HepG2 (cell line): Measurements from ENCODE around the gene CKLF. TPM values are rescaled to one million over a fixed set of nuclear protein-coding genes. Genes with fewer than 3 reads are reported as not detected.

ENCODE experiments used
- BORCS8-MEF2B ChIP-seq: sonication (generic); formaldehyde crosslinking; IDR thresholded peaks from 2 replicates; pipeline ENCODE4 v1.8.0; 2022; ENCODE audit warnings: mild to moderate bottlenecking, missing genetic modification reagents
- GATAD2A ChIP-seq: IDR thresholded peaks from 2 replicates; pipeline ENCODE4 v1.6.1; 2016
- GPN1 ChIP-seq: sonication (generic); formaldehyde crosslinking; IDR thresholded peaks from 2 replicates; pipeline ENCODE4 v1.5.1; 2020; ENCODE audit warnings: missing genetic modification reagents, borderline replicate concordance
- HOXA7 ChIP-seq: sonication (generic); formaldehyde crosslinking; IDR thresholded peaks from 2 replicates; pipeline ENCODE4 v1.8.1; 2022; ENCODE audit warnings: mild to moderate bottlenecking, missing genetic modification reagents, moderate library complexity
- JUND ChIP-seq: sonication (generic); formaldehyde crosslinking; IDR thresholded peaks from 2 replicates; pipeline ENCODE4 v1.8.0; 2022; ENCODE audit warnings: mild to moderate bottlenecking, missing genetic modification reagents
- LCORL ChIP-seq, 2 experiments: fragments of 450-650 bp in 1 of 2; sonication (generic) in 1 of 2; formaldehyde crosslinking in 1 of 2; IDR thresholded peaks; 2 replicates each; pipeline versions ENCODE4 v1.5.0 to v1.6.1; 2017 to 2020; ENCODE audit warnings: antibody characterized with exemption in 1 of 2, missing genetic modification reagents in 1 of 2
- MAFG ChIP-seq: sonication (generic); formaldehyde crosslinking; IDR thresholded peaks from 2 replicates; pipeline ENCODE4 v1.5.1; 2020; ENCODE audit warnings: mild to moderate bottlenecking, missing genetic modification reagents
- NFKBIZ ChIP-seq: IDR thresholded peaks from 2 replicates; pipeline ENCODE4 v1.6.1; 2018; ENCODE audit warnings: missing genetic modification reagents, missing compliant biosample characterization
- NKX3-1 ChIP-seq: sonication (generic); formaldehyde crosslinking; IDR thresholded peaks from 2 replicates; pipeline ENCODE4 v1.5.0; 2020; ENCODE audit warnings: missing genetic modification reagents
- RAD21 ChIP-seq: fragments of 450-650 bp; formaldehyde crosslinking; IDR thresholded peaks from 2 replicates; pipeline ENCODE4 v1.5.0; 2020; ENCODE audit warnings: mild to moderate bottlenecking
- ZNF460 ChIP-seq: sonication (generic); formaldehyde crosslinking; IDR thresholded peaks from 2 replicates; pipeline ENCODE4 v1.5.1; 2020; ENCODE audit warnings: missing genetic modification reagents, mild to moderate bottlenecking, borderline replicate concordance
- ZNF563 ChIP-seq: sonication (generic); formaldehyde crosslinking; IDR thresholded peaks from 2 replicates; pipeline ENCODE4 v1.8.0; 2022; ENCODE audit warnings: mild to moderate bottlenecking, moderate library complexity, missing genetic modification reagents
- ZSCAN25 ChIP-seq: sonication (generic); formaldehyde crosslinking; IDR thresholded peaks from 2 replicates; pipeline ENCODE4 v1.8.0; 2022; ENCODE audit warnings: mild to moderate bottlenecking, missing genetic modification reagents
- polyA plus RNA-seq, 8 experiments: library from polyadenylated mRNA; depleted of rRNA in 3 of 8; stranded (reverse) in 7 of 8; unstranded in 1 of 8; fragments of >200 nt; fragmentation: Illumina TruSeq in 4 of 8; extraction: Trizol in 4 of 8; gene quantifications; 2 replicates each; pipeline versions ENCODE4 v1.2.1 to v1.2.3, GENCODE V29; 2011 to 2016; ENCODE audit warnings: low read depth in 4 of 8, missing spikeins in 1 of 8, mixed read lengths in 1 of 8; ENCODE audit not compliant: insufficient read depth in 1 of 8
- total RNA-seq, 5 experiments: library from RNA; depleted of rRNA; stranded (reverse); fragments of >200 nt; fragmentation: Illumina TruSeq; extraction: Trizol; gene quantifications; 2 replicates each; pipeline ENCODE4 v1.2.3, GENCODE V29; 2016; ENCODE audit warnings: low read depth in 1 of 5
- TF ChIP-seq, protein P1 (sequence below): sonication (generic); formaldehyde crosslinking; IDR thresholded peaks from 2 replicates; pipeline ENCODE4 v1.9.0; 2021; ENCODE audit warnings: missing genetic modification reagents, borderline replicate concordance
- TF ChIP-seq, protein P2 (sequence below): sonication (generic); formaldehyde crosslinking; IDR thresholded peaks from 2 replicates; pipeline ENCODE4 v1.4.0; 2020; ENCODE audit warnings: mild to moderate bottlenecking, missing genetic modification reagents, borderline replicate concordance
- TF ChIP-seq, protein P3 (sequence below): sonication (generic); formaldehyde crosslinking; IDR thresholded peaks from 2 replicates; pipeline ENCODE4 v1.4.0; 2020; ENCODE audit warnings: mild to moderate bottlenecking, missing genetic modification reagents
- TF ChIP-seq, protein P4 (sequence below): fragments of 450-650 bp; IDR thresholded peaks from 2 replicates; pipeline ENCODE4 v1.6.1; 2016
- TF ChIP-seq, protein P5 (sequence below): sonication (generic); formaldehyde crosslinking; IDR thresholded peaks from 2 replicates; pipeline ENCODE4 v1.9.0; 2022; ENCODE audit warnings: missing genetic modification reagents, mild to moderate bottlenecking, borderline replicate concordance
- TF ChIP-seq, protein P6 (sequence below): sonication (generic); formaldehyde crosslinking; IDR thresholded peaks from 2 replicates; pipeline ENCODE4 v1.5.0; 2020; ENCODE audit warnings: mild to moderate bottlenecking, low read depth, missing genetic modification reagents, borderline replicate concordance

The CKLF gene
- total and polyA plus RNA-seq, 2 of the 13 experiments (the other 11 are each of a cell fraction or from before 2014, with no cell fraction given), result 120 to 167 TPM

DNA sequence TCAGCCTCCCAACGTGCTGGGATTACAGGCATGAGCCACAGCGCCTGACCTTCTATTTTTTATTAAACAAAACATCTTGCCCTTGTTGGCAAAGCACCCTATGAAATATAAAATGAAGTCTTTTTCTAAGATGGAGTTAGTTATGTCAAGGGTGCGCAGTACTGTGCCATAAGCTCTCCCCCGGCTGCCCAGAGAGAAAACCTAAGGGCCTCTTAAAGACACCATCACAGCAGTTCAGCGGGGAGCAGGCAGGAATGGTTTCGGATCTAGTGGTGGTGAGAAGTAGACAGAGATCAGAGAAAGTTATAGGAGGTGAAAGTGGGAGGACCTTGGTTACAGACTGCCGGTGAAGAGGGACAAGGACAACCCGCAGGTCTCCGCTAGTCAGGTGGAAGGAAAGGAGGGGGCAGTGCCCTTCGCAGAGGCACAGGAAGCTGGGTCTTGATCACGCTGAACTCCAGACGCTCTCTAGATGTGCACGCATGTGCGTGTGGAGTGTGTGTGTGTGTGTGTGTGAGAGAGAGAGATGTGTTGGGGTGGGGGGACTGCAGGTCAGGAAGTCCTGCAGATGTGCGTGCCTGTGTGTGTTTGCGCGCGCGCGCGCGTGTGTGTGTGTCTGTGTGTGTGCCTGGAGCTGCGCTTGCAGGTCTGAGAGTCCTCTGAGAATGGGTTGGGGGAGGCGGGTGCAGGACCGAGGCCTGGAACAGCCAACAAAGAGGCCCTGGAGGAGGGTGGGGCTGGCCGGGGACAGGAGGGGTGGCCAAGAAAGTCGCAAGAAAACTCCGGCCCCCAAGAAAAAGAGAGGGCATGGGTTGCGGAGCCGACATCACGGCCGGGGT, 51.4 kb downstream of the CKLF start (continued):
- TF ChIP-seq, protein P1, sequence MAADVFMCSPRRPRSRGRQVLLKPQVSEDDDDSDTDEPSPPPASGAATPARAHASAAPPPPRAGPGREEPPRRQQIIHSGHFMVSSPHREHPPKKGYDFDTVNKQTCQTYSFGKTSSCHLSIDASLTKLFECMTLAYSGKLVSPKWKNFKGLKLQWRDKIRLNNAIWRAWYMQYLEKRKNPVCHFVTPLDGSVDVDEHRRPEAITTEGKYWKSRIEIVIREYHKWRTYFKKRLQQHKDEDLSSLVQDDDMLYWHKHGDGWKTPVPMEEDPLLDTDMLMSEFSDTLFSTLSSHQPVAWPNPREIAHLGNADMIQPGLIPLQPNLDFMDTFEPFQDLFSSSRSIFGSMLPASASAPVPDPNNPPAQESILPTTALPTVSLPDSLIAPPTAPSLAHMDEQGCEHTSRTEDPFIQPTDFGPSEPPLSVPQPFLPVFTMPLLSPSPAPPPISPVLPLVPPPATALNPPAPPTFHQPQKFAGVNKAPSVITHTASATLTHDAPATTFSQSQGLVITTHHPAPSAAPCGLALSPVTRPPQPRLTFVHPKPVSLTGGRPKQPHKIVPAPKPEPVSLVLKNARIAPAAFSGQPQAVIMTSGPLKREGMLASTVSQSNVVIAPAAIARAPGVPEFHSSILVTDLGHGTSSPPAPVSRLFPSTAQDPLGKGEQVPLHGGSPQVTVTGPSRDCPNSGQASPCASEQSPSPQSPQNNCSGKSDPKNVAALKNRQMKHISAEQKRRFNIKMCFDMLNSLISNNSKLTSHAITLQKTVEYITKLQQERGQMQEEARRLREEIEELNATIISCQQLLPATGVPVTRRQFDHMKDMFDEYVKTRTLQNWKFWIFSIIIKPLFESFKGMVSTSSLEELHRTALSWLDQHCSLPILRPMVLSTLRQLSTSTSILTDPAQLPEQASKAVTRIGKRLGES, result no peak
- TF ChIP-seq ZNF460 (CRISPR knock-in tag), result peak; percentile 24; the same call in 1 of the 2 replicates
- no peak for TF ChIP-seq GPN1
- TF ChIP-seq NKX3-1 (CRISPR knock-in tag), result no peak
- TF ChIP-seq GATAD2A (CRISPR knock-in tag), result no peak; the same call in 1 of the 2 replicates
- TF ChIP-seq RAD21 (CRISPR knock-in tag), result no peak
- no peak for TF ChIP-seq LCORL (IDR thresholded peaks at IDR 0.05)
- peak; percentile 59; the same call in 1 of the 2 replicates for TF ChIP-seq LCORL (CRISPR knock-in tag; IDR thresholded peaks at IDR 0.05)
- peak; percentile 75; the same call in 1 of the 2 replicates for TF ChIP-seq JUND
- TF ChIP-seq, protein P2, sequence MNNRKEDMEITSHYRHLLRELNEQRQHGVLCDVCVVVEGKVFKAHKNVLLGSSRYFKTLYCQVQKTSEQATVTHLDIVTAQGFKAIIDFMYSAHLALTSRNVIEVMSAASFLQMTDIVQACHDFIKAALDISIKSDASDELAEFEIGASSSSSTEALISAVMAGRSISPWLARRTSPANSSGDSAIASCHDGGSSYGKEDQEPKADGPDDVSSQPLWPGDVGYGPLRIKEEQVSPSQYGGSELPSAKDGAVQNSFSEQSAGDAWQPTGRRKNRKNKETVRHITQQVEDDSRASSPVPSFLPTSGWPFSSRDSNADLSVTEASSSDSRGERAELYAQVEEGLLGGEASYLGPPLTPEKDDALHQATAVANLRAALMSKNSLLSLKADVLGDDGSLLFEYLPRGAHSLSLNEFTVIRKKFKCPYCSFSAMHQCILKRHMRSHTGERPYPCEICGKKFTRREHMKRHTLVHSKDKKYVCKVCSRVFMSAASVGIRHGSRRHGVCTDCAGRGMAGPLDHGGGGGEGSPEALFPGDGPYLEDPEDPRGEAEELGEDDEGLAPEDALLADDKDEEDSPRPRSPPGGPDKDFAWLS (CRISPR knock-in tag), result no peak
- peak; percentile 65; the same call in 1 of the 2 replicates for TF ChIP-seq ZSCAN25 (CRISPR knock-in tag)
- TF ChIP-seq BORCS8-MEF2B (CRISPR knock-in tag), result no peak
- TF ChIP-seq, protein P3, sequence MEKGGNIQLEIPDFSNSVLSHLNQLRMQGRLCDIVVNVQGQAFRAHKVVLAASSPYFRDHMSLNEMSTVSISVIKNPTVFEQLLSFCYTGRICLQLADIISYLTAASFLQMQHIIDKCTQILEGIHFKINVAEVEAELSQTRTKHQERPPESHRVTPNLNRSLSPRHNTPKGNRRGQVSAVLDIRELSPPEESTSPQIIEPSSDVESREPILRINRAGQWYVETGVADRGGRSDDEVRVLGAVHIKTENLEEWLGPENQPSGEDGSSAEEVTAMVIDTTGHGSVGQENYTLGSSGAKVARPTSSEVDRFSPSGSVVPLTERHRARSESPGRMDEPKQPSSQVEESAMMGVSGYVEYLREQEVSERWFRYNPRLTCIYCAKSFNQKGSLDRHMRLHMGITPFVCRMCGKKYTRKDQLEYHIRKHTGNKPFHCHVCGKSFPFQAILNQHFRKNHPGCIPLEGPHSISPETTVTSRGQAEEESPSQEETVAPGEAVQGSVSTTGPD, result no peak
- TF ChIP-seq HOXA7 (CRISPR knock-in tag), result no peak
- TF ChIP-seq, protein P4, sequence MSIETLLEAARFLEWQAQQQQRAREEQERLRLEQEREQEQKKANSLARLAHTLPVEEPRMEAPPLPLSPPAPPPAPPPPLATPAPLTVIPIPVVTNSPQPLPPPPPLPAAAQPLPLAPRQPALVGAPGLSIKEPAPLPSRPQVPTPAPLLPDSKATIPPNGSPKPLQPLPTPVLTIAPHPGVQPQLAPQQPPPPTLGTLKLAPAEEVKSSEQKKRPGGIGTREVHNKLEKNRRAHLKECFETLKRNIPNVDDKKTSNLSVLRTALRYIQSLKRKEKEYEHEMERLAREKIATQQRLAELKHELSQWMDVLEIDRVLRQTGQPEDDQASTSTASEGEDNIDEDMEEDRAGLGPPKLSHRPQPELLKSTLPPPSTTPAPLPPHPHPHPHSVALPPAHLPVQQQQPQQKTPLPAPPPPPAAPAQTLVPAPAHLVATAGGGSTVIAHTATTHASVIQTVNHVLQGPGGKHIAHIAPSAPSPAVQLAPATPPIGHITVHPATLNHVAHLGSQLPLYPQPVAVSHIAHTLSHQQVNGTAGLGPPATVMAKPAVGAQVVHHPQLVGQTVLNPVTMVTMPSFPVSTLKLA, result no peak; the same call in 1 of the 2 replicates
- no peak for TF ChIP-seq NFKBIZ (CRISPR knock-in tag)
- TF ChIP-seq, protein P5, sequence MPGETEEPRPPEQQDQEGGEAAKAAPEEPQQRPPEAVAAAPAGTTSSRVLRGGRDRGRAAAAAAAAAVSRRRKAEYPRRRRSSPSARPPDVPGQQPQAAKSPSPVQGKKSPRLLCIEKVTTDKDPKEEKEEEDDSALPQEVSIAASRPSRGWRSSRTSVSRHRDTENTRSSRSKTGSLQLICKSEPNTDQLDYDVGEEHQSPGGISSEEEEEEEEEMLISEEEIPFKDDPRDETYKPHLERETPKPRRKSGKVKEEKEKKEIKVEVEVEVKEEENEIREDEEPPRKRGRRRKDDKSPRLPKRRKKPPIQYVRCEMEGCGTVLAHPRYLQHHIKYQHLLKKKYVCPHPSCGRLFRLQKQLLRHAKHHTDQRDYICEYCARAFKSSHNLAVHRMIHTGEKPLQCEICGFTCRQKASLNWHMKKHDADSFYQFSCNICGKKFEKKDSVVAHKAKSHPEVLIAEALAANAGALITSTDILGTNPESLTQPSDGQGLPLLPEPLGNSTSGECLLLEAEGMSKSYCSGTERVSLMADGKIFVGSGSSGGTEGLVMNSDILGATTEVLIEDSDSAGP (CRISPR knock-in tag), result peak; percentile 85
- TF ChIP-seq ZNF563 (CRISPR knock-in tag), result peak; percentile 58; the same call in 1 of the 2 replicates
- TF ChIP-seq, protein P6, sequence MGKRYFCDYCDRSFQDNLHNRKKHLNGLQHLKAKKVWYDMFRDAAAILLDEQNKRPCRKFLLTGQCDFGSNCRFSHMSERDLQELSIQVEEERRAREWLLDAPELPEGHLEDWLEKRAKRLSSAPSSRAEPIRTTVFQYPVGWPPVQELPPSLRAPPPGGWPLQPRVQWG, result no peak
- no peak for TF ChIP-seq MAFG (CRISPR knock-in tag)
